K562 (cell line): Measurements from ENCODE around the gene PDPK1. TPM values are rescaled to one million over a fixed set of nuclear protein-coding genes. Genes with fewer than 3 reads are reported as not detected.

Experiments
- REST ChIP-seq, 2 experiments: fragments of 450-650 bp; formaldehyde crosslinking in 1 of 2; IDR thresholded peaks; 2 replicates each; pipeline versions ENCODE4 v1.4.0 to v1.6.1; 2014 to 2020; ENCODE audit warnings: mild to moderate bottlenecking in 2 of 2, borderline replicate concordance in 1 of 2, low read depth in 1 of 2
- SIN3A ChIP-seq, 2 experiments: fragments of 150-350 bp in 1 of 2; IDR thresholded peaks; 2 replicates each; pipeline ENCODE4 v1.6.1; 2011 to 2016; ENCODE audit warnings: borderline replicate concordance in 2 of 2, low read depth in 2 of 2, low read length in 2 of 2, mild to moderate bottlenecking in 2 of 2, moderate library complexity in 2 of 2; ENCODE audit not compliant: control insufficient read depth in 1 of 2
- polyA plus RNA-seq, 8 experiments: library from polyadenylated mRNA; depleted of rRNA in 4 of 8; stranded (reverse) in 5 of 8; unstranded in 3 of 8; fragments of >200 nt; fragmentation: Nextera tagmentation in 2 of 8; fragmentation: Illumina TruSeq in 1 of 8; extraction: Ambion mirVana in 2 of 8; extraction: Trizol in 1 of 8; gene quantifications; 2 replicates each; pipeline versions ENCODE4 v1.2.1 to v1.2.3, GENCODE V29; 2011 to 2014; ENCODE audit warnings: inconsistent platforms in 1 of 8, missing spikeins in 1 of 8
- total RNA-seq, 7 experiments: library from RNA; depleted of rRNA in 6 of 7; stranded (reverse); fragments of >200 nt in 6 of 7; fragmentation: Illumina TruSeq in 2 of 7; extraction: Trizol in 2 of 7; gene quantifications; 2 replicates each; pipeline versions ENCODE4 v1.2.1 to v1.2.3, GENCODE V29; 2011 to 2021; ENCODE audit warnings: low replicate concordance in 1 of 7

PDPK1 gene
- total and polyA plus RNA-seq, 9 of the 15 experiments (the other 6 are each of a cell fraction or from before 2014, with no cell fraction given): 4.0 to 37.2 (median 18.7) TPM

- TF ChIP-seq SIN3A (IDR thresholded peaks at IDR 0.05; ENCODE audit: borderline replicate concordance in 2 of 2, control insufficient read depth in 1 of 2, low read depth in 2 of 2, low read length in 2 of 2) (peak in 1 of 2 experiments; percentile 34; a peak in 1 of 4 replicates), REST (IDR thresholded peaks at IDR 0.05; ENCODE audit: borderline replicate concordance) (peak; percentile 50; the same call in 1 of the 2 replicates), REST (CRISPR knock-in tag; IDR thresholded peaks at IDR 0.05; ENCODE audit: low read depth) (no peak)
- TF ChIP-seq, all 486 proteins: peak for 11
Measured at GRCh38 chr16:2515180-2515851, 22.5 kb upstream of the PDPK1 start (continued).
